ENCODE results near the gene ENOX1.

DNA sequence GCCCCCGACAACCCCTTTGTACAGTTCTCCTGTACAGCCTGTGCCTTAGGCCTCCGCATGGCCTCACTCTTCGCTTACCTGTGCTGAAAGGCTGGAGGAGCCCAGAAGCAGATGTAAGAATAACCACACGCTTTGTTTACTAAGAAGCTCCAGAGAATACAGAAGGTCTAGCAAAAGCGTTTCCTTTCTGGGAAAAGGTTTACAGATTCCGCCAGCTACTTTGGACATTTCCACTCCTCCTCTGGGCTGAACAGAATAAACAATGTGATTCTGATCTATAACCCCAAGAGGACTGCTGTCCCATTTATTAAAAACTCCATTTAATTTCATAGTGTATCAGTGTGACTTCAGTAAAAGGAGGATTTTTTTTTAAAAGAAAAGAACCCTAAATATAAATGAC, 424.2 kb downstream of the ENOX1 start:
- TF ChIP-seq, protein P1, sequence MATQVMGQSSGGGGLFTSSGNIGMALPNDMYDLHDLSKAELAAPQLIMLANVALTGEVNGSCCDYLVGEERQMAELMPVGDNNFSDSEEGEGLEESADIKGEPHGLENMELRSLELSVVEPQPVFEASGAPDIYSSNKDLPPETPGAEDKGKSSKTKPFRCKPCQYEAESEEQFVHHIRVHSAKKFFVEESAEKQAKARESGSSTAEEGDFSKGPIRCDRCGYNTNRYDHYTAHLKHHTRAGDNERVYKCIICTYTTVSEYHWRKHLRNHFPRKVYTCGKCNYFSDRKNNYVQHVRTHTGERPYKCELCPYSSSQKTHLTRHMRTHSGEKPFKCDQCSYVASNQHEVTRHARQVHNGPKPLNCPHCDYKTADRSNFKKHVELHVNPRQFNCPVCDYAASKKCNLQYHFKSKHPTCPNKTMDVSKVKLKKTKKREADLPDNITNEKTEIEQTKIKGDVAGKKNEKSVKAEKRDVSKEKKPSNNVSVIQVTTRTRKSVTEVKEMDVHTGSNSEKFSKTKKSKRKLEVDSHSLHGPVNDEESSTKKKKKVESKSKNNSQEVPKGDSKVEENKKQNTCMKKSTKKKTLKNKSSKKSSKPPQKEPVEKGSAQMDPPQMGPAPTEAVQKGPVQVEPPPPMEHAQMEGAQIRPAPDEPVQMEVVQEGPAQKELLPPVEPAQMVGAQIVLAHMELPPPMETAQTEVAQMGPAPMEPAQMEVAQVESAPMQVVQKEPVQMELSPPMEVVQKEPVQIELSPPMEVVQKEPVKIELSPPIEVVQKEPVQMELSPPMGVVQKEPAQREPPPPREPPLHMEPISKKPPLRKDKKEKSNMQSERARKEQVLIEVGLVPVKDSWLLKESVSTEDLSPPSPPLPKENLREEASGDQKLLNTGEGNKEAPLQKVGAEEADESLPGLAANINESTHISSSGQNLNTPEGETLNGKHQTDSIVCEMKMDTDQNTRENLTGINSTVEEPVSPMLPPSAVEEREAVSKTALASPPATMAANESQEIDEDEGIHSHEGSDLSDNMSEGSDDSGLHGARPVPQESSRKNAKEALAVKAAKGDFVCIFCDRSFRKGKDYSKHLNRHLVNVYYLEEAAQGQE (IDR thresholded peaks at IDR 0.05; ENCODE audit: insufficient read depth in 1 of 2, low read depth in 2 of 2, low read length in 2 of 2): no peak
- TF ChIP-seq TAF1 (IDR thresholded peaks at IDR 0.05; ENCODE audit: borderline replicate concordance, insufficient read depth, low read length): no peak

All from PFSK-1 (cell line).